Naive thymus-derived CD4-positive, alpha-beta T cell (primary cell): Measurements from ENCODE around the gene SMIM13. TPM values are rescaled to one million over a fixed set of nuclear protein-coding genes. Genes with fewer than 3 reads are reported as not detected.
A peak's percentile ranks its signal among the peaks of the same experiment; 100 is the strongest.

Experiments used
- ATAC-seq: fragments of 150-1000 bp; cut with Tn5 transposase; 2 replicates; pipeline ENCODE4 v1.10.0; 2021; ENCODE audit warnings: mild to moderate bottlenecking, moderate library complexity
- CTCF ChIA-PET: fragments of 350-600 bp; sonication (Branson Sonifier 250); formaldehyde crosslinking; loops from one replicate; lab custom pipeline; 2021; ENCODE audit warnings: antibody characterized with exemption; lab: Charles Lee
- POLR2A ChIA-PET: fragments of 350-600 bp; sonication (Branson Sonifier 250); formaldehyde crosslinking; loops from one replicate; lab custom pipeline; 2021; ENCODE audit warnings: antibody characterized with exemption, inconsistent platforms; lab: Charles Lee
- DNase-seq, 9 donors: peaks; one replicate each; pipeline versions ENCODE4 v3.0.0 to v3.0.0-alpha.2; 2020 to 2022; ENCODE audit warnings: mixed read lengths in 1 of 9
- H3K27ac ChIP-seq: one replicate; pipeline ENCODE4 v1.7.0; 2013; ENCODE audit warnings: mild to moderate bottlenecking, low read depth, low read length, moderate library complexity
- H3K27me3 ChIP-seq, 2 donors: one replicate each; pipeline ENCODE4 v1.7.0; 2013; ENCODE audit warnings: low read length in 2 of 2, mild to moderate bottlenecking in 2 of 2, moderate library complexity in 2 of 2; ENCODE audit not compliant: control insufficient read depth in 2 of 2, insufficient read depth in 2 of 2
- H3K36me3 ChIP-seq, 3 experiments: 1 replicate in 2 of 3; 2 replicates in 1 of 3; pipeline ENCODE4 v1.7.0; 2013; ENCODE audit warnings: low read length in 3 of 3, mild to moderate bottlenecking in 3 of 3, moderate library complexity in 1 of 3; ENCODE audit not compliant: insufficient read depth in 3 of 3, control insufficient read depth in 2 of 3
- H3K4me1 ChIP-seq, 2 donors: one replicate each; pipeline ENCODE4 v1.7.0; 2013; ENCODE audit warnings: low read length in 2 of 2, mild to moderate bottlenecking in 2 of 2, moderate library complexity in 1 of 2; ENCODE audit not compliant: control insufficient read depth in 2 of 2, insufficient read depth in 2 of 2
- H3K4me3 ChIP-seq: 2 replicates; pipeline ENCODE4 v1.7.0; 2013; ENCODE audit warnings: mild to moderate bottlenecking, low read length
- H3K9me3 ChIP-seq, 3 experiments: 1 replicate in 2 of 3; 2 replicates in 1 of 3; pipeline ENCODE4 v1.7.0; 2013; ENCODE audit warnings: low read length in 3 of 3; ENCODE audit not compliant: control insufficient read depth in 2 of 3
- H3K27ac Mint-ChIP-seq, 9 donors: one replicate each; pipeline ENCODE4 v1.8.0; 2020 to 2022; ENCODE audit warnings: mixed read lengths in 9 of 9, mild to moderate bottlenecking in 8 of 9, moderate library complexity in 5 of 9, inconsistent platforms in 2 of 9
- H3K27me3 Mint-ChIP-seq, 5 donors: one replicate each; pipeline ENCODE4 v1.8.0; 2021 to 2022; ENCODE audit warnings: mixed read lengths in 5 of 5, mild to moderate bottlenecking in 1 of 5
- H3K36me3 Mint-ChIP-seq, 5 donors: one replicate each; pipeline ENCODE4 v1.8.0; 2020 to 2022; ENCODE audit warnings: mixed read lengths in 5 of 5, mild to moderate bottlenecking in 3 of 5, inconsistent platforms in 1 of 5
- H3K4me1 Mint-ChIP-seq, 7 donors: one replicate each; pipeline ENCODE4 v1.8.0; 2020 to 2022; ENCODE audit warnings: mixed read lengths in 7 of 7, mild to moderate bottlenecking in 3 of 7, inconsistent platforms in 1 of 7
- H3K4me3 Mint-ChIP-seq, 10 donors: one replicate each; pipeline ENCODE4 v1.8.0; 2020 to 2022; ENCODE audit warnings: mild to moderate bottlenecking in 10 of 10, mixed read lengths in 10 of 10, moderate library complexity in 6 of 10, inconsistent platforms in 2 of 10
- H3K9me3 Mint-ChIP-seq, 11 donors: one replicate each; pipeline ENCODE4 v1.8.0; 2020 to 2022; ENCODE audit warnings: mixed read lengths in 11 of 11, mild to moderate bottlenecking in 4 of 11, inconsistent platforms in 1 of 11, moderate library complexity in 1 of 11
- intact Hi-C, 2 donors: fragments of 100-400 bp; cut with micrococcal nuclease; formaldehyde crosslinking; loops; one replicate each; pipeline ENCODE4 v1.15.1; 2023
- polyA plus RNA-seq, 2 donors: library from polyadenylated mRNA; unstranded; fragments of 300-500 nt; fragmentation: Illumina TruSeq; gene quantifications; one replicate each; pipeline ENCODE4 v1.2.3, GENCODE V29; 2021
- total RNA-seq, 6 experiments: library from RNA in 5 of 6; stranded (reverse) in 5 of 6; gene quantifications; 1 replicate in 5 of 6; 2 replicates in 1 of 6; pipeline ENCODE4 v1.2.3 and lab custom pipeline; 2021 to 2026

SMIM13 gene
- total and polyA plus RNA-seq, 7 experiments from 2014 or later = 0.64 to 9.9 (median 4.3) TPM

GRCh38 chr6:11152581-11152980, 58.9 kb downstream of the SMIM13 start:
- Mint-ChIP-seq H3K27ac (no peak overlapping the region), H3K4me1 (peaks cover 0 to 14% (median 7%) of the 10 kb centered on the region in 7 donors), H3K27me3 (peaks cover 5 to 13% (median 10%) of the 10 kb centered on the region in 5 donors), H3K9me3 (peaks cover 0 to 2% (median 0%) of the 10 kb centered on the region in 11 donors), H3K36me3 (peaks cover 0 to 9% (median 5%) of the 10 kb centered on the region in 5 donors), H3K4me3 (no peak overlapping the region)
- no peak overlapping the region for H3K27ac ChIP-seq
- H3K4me1 ChIP-seq = no peaks in the 10 kb centered on the region
- DNase-seq = no peak
- CTCF ChIA-PET = no interaction called here
- ATAC-seq = no peak
- POLR2A ChIA-PET = no interaction called here
- no peaks in the 10 kb centered on the region for H3K36me3 ChIP-seq
- intact Hi-C loops = no loop called here
- H3K27me3 ChIP-seq = no peaks in the 10 kb centered on the region
- no peaks in the 10 kb centered on the region for H3K9me3 ChIP-seq
- H3K4me3 ChIP-seq = no peak overlapping the region

GRCh38 chr6:11153447-11153846, 59.8 kb downstream of the SMIM13 start:
- H3K4me3 ChIP-seq = peak overlapping the region; percentile 40
- H3K36me3 ChIP-seq = no peaks in the 10 kb centered on the region
- no peak overlapping the region for H3K27ac ChIP-seq
- DNase-seq (no peak), ATAC-seq (no peak)
- Mint-ChIP-seq H3K27me3 (peaks cover 5 to 13% (median 12%) of the 10 kb centered on the region in 5 donors), H3K27ac (peak overlapping the region in 2 of 9 donors; percentile 35 to 47), H3K36me3 (peaks cover 0 to 9% (median 5%) of the 10 kb centered on the region in 5 donors), H3K4me3 (peak overlapping the region; percentile 73 to 87 (median 80)), H3K9me3 (peaks cover 0 to 2% (median 0%) of the 10 kb centered on the region in 11 donors), H3K4me1 (peaks cover 0 to 14% (median 7%) of the 10 kb centered on the region in 7 donors)
- CTCF ChIA-PET = no interaction called here
- intact Hi-C loops = no loop called here
- H3K27me3 ChIP-seq = no peaks in the 10 kb centered on the region
- no peaks in the 10 kb centered on the region for H3K9me3 ChIP-seq
- POLR2A ChIA-PET = no interaction called here
- no peaks in the 10 kb centered on the region for H3K4me1 ChIP-seq

- ATAC-seq (no peak), DNase-seq (no peak)
- no peaks in the 10 kb centered on the region for H3K9me3 ChIP-seq
- ChIA-PET CTCF (no interaction called here), POLR2A (no interaction called here)
- H3K27ac ChIP-seq = no peak overlapping the region
- H3K36me3 ChIP-seq = no peaks in the 10 kb centered on the region
- no peaks in the 10 kb centered on the region for H3K4me1 ChIP-seq
- Mint-ChIP-seq H3K36me3 (peaks cover 0 to 9% (median 5%) of the 10 kb centered on the region in 5 donors), H3K27me3 (peaks cover 5 to 22% (median 12%) of the 10 kb centered on the region in 5 donors), H3K9me3 (peaks cover 0 to 2% (median 0%) of the 10 kb centered on the region in 11 donors), H3K4me3 (no peak overlapping the region), H3K27ac (peak overlapping the region in 1 of 9 donors; percentile 21), H3K4me1 (peaks cover 0 to 13% (median 7%) of the 10 kb centered on the region in 7 donors)
- H3K4me3 ChIP-seq = no peak overlapping the region
- intact Hi-C loops = no loop called here
- H3K27me3 ChIP-seq = no peaks in the 10 kb centered on the region
Measured at GRCh38 chr6:11155589-11155988, 62.0 kb downstream of the SMIM13 start.

GRCh38 chr6:11160199-11160598, 66.6 kb downstream of the SMIM13 start:
- H3K9me3 Mint-ChIP-seq = peaks cover 0 to 2% (median 0%) of the 10 kb centered on the region in 11 donors
- intact Hi-C loops = no loop called here

GRCh38 chr6:11161031-11161956, 67.7 kb downstream of the SMIM13 start:
- DNase-seq (no peak), ATAC-seq (no peak)
- CTCF ChIA-PET = interaction anchor here (2.1 kb wide), 1 partner anchor 11 kb away, joined by 5 read pairs; no protein-coding TSS in a partner anchor
- intact Hi-C loops = no loop called here
- Mint-ChIP-seq H3K9me3 (peaks cover 0 to 4% (median 0%) of the 10 kb centered on the region in 11 donors), H3K4me3 (no peak overlapping the region), H3K4me1 (peaks cover 0 to 22% (median 4%) of the 10 kb centered on the region in 7 donors), H3K27ac (no peak overlapping the region), H3K36me3 (peaks cover 0 to 5% (median 0%) of the 10 kb centered on the region in 5 donors), H3K27me3 (peaks cover 0 to 20% (median 0%) of the 10 kb centered on the region in 5 donors)
- H3K4me3 ChIP-seq = no peak overlapping the region
- POLR2A ChIA-PET = no interaction called here
- no peaks in the 10 kb centered on the region for H3K27me3 ChIP-seq
- H3K27ac ChIP-seq = no peak overlapping the region
- no peaks in the 10 kb centered on the region for H3K36me3 ChIP-seq
- H3K4me1 ChIP-seq = no peaks in the 10 kb centered on the region
- no peaks in the 10 kb centered on the region for H3K9me3 ChIP-seq

More at GRCh38 chr6:11160199-11160598, 66.6 kb downstream of the SMIM13 start:
- Mint-ChIP-seq H3K4me1 (peaks cover 0 to 14% (median 4%) of the 10 kb centered on the region in 7 donors), H3K36me3 (peaks cover 0 to 5% (median 2%) of the 10 kb centered on the region in 5 donors), H3K27me3 (peaks cover 0 to 25% (median 0%) of the 10 kb centered on the region in 5 donors), H3K4me3 (no peak overlapping the region), H3K27ac (no peak overlapping the region)
- ATAC-seq (no peak), DNase-seq (no peak)
- no peak overlapping the region for H3K27ac ChIP-seq
- no peaks in the 10 kb centered on the region for H3K27me3 ChIP-seq
- CTCF ChIA-PET = no interaction called here
- no peaks in the 10 kb centered on the region for H3K9me3 ChIP-seq
- H3K4me3 ChIP-seq = no peak overlapping the region
- H3K4me1 ChIP-seq = no peaks in the 10 kb centered on the region
- POLR2A ChIA-PET = no interaction called here
- no peaks in the 10 kb centered on the region for H3K36me3 ChIP-seq

GRCh38 chr6:11162262-11162661, 68.6 kb downstream of the SMIM13 start:
- Mint-ChIP-seq H3K4me3 (no peak overlapping the region), H3K27me3 (peaks cover 0 to 18% (median 0%) of the 10 kb centered on the region in 5 donors), H3K9me3 (peaks cover 0 to 2% (median 0%) of the 10 kb centered on the region in 11 donors), H3K4me1 (peaks cover 0 to 22% (median 4%) of the 10 kb centered on the region in 7 donors), H3K27ac (no peak overlapping the region), H3K36me3 (peaks cover 0 to 4% (median 0%) of the 10 kb centered on the region in 5 donors)
- CTCF ChIA-PET = interaction anchor here (2.1 kb wide), 1 partner anchor 10 kb away, joined by 5 read pairs; no protein-coding TSS in a partner anchor
- intact Hi-C loops = no loop called here
- Histone ChIP-seq H3K9me3 (no peaks in the 10 kb centered on the region), H3K4me3 (no peak overlapping the region), H3K4me1 (no peaks in the 10 kb centered on the region), H3K36me3 (no peaks in the 10 kb centered on the region), H3K27ac (no peak overlapping the region), H3K27me3 (no peaks in the 10 kb centered on the region)
- POLR2A ChIA-PET = no interaction called here
- no peak for ATAC-seq
- DNase-seq = no peak
